Activated CD4-positive, alpha-beta T cell treated with anti-CD3 and anti-CD28 coated beads, Interleukin-2, amount 50 U/mL, for 48 hours (primary cell): ENCODE data around the gene ACOX1.

Experiments
- DNase-seq, 2 experiments: peaks; one replicate each; pipeline ENCODE4 v3.0.0-alpha.2; 2020

The ACOX1 gene

DNA sequence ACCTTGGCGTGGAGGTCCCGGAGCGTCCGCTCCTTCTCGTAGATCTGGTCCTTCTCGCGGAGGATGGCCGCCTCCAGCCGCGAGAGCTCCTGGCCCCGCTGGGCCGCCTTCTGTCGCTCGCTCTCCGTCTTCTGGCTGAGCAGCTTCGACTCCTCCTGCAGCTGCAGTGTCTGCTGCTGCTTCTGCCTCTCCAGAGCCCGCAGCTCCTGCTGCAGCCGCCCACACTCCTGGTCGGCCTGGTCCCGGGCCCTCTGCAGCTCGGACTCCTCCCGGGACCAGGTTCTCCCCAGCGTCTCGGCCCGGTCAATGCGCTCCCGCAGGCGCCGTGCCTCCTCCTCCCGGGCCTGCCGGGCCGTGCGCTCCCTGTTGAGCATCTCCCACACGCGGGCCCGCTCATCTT lies 29.2 kb upstream of the ACOX1 start:
- no peak for DNase-seq

DNA sequence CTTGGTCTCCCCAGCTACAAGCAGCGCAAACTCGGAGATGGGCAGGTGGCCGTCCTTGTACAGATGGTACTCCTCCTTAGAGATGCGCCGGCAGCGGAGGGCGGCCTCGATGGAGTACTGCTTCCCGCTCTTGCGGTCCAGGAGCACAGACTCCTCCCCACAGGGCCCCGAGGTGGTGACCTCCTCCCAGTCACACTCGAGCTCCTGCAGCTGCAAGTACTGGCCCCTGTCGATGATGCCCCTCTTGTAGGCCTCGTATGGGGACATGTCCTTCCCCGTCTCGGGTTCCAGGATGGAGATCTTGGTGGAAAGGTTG lies 28.8 kb upstream of the ACOX1 start:
- no peak for DNase-seq

DNA sequence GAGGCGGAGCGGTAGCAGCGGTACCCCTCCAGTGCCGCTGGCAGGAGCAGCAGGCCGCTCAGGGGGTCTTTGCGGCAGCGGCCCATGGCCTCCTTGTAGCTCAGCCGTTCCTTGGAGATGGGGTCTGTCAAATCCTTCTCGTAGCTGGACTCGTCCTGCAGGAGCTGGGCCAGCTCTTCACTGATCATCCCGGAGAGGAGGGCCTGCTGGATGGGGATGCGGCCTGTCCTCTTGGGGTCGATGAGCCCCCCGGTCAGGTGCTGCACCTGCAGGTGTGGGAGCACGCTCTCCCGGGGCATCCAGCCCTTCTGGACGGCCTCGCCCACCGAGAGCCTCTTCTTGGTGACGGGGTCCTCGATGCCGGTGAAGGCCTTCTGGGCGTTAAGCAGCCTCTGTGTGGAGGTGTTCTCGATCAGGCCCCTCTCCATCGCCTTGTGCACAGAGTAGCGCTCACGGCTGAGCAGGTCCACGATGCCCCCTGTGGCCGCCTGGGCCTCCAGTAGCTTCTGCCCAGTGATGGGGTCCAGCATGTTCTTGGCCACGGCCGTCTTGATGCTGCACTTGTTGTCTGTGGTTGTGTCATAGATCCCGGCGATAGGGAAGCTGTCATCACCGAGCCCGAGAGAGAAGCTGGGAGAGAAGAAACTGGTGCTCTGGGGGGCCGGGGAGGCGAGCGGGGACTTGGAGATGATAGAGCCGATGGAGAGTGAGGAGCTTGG lies 28.3 kb upstream of the ACOX1 start:
- DNase-seq, result no peak

DNA sequence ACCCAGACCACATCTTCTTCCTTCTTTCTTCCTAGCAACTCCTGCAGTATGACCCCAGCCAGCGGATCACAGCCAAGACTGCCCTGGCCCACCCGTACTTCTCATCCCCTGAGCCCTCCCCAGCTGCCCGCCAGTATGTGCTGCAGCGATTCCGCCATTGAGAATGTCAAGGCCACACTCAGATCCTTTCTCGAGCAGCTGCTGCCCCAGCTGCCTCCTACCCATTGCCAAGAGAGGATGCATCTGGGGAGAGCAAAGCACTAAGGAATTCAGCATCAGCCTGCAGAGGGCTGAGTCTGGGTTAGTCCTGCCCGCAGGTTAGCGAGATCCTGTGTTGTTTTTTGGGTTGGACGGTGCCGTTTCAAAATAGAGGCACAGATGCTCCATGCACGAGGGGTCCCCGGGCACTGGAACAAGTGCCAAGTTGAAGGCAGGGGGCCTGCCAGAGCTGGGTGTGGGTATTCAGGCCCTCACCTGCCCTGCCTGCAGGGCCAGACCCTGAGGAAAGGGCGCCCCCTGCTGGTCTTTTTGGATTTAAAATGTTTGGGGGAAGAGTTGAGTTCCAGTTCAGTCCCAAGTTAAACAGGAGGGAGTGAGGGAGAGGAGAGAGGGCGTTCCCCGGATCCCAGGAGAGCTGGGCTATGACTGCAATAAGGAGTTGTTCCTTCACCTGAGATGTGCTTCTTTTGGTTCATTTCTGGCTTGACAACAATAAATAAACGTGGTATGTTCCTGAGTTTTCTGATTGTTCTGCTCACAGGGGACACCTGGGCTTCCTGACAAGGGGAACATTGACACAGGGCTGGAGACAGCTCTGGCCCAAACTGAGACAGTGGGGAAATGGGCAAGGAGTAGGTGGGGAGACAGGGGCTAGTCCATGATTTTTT lies 26.5 kb upstream of the ACOX1 start:
- DNase-seq, result peak; percentile 89 to 92

DNA sequence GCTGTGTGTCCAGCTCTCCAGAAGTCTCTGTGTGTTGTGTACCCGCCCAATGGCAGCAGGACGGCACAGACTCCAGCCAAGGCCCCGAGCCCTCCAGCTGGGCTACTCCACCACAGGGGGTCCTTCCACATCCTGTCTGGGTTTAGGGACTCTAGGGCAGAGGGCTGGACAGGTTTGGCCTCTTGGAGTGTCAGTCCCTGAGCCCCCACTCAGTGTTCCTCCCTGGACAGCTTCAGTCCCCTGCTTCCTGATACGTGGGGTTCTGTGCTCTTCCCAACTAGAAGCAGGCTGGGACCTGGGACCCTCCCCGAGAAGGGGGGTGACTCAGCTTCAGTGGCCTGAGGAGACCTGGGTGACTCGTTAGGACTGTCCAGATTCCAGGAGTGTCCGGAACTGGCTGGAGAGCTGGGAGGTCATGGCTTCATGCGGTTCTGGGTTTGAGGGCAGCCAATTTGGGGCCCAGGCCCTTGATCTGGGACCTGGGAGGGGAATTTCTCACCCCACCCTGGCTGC lies 25.8 kb upstream of the ACOX1 start:
- no peak for DNase-seq

DNA sequence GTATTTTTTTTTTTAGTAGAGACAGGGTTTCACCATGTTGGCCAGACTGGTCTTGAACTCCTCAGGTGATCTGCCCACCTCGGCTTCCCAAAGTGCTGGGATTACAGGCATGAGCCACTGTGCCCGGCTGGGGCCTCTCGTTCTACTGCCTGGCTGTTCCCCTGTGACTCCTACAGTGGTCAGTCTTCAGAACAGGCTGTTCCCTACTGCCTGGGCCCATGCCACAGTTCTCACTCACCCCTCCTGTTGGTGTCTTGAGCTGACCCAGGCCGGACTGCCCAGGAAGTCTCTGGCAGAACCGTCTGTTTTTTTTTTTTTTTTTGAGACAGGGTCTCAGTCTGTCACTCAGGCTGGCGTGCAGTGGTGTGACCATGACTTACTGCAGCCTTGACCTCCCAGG lies 24.9 kb upstream of the ACOX1 start:
- DNase-seq, result no peak

DNA sequence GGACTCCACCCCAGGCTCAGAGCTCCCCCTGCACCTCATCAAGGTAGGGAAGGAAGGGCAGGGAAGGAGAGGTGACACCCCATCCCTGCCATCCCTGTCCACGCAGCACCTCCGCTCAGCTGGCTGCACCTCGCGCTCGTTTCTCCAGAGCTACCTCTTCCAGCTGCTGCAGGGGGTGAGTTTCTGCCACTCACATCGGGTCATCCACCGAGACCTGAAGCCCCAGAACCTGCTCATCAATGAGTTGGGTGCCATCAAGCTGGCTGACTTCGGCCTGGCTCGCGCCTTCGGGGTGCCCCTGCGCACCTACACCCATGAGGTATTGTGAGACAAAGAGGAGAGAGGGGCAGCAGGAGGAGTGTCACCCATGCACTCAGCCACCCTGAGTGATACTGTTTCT lies 23.1 kb upstream of the ACOX1 start:
- no peak for DNase-seq

DNA sequence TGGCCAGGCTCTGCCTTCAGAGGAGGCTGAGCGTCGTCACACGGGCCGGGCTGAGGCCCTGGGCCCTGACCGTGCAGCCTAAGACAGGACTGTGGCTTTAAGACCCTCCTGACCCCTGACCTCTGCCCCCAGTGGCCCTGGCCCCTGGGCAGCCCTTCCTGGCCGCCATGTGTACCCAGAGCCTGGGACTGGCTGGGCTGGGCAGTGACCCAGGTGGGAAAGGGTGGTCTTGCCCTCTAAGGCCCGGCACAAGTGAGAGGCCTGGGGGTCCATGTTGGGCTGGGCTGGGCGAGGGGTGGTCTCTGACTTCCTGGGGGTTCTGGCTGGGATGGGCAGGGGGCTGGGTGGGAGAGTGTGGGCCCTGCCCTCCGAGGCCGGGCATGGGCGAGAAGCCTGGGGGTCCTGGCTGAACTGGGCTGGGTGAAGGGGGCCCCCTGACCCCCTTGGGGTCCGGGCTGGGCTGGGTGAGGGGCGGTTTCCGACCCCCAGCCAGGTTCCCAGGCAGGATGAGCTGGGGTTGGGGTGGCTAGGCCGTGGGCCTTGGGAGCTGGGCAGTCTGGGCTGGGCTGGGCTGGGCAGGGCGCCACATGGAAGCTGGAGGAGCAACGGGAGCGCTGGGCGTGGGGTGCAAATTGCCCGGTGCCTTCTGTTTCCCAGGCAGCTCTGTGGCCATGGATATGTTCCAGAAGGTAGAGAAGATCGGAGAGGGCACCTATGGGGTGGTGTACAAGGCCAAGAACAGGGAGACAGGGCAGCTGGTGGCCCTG lies 22.0 kb upstream of the ACOX1 start, which contains the start of gene CDK3:
Gene CDK3 (plus strand): TSS at position 101 of the 767 bp plus-strand sequence. CDS start 571 bp downstream, at position 672.
- DNase-seq, result no peak

DNA sequence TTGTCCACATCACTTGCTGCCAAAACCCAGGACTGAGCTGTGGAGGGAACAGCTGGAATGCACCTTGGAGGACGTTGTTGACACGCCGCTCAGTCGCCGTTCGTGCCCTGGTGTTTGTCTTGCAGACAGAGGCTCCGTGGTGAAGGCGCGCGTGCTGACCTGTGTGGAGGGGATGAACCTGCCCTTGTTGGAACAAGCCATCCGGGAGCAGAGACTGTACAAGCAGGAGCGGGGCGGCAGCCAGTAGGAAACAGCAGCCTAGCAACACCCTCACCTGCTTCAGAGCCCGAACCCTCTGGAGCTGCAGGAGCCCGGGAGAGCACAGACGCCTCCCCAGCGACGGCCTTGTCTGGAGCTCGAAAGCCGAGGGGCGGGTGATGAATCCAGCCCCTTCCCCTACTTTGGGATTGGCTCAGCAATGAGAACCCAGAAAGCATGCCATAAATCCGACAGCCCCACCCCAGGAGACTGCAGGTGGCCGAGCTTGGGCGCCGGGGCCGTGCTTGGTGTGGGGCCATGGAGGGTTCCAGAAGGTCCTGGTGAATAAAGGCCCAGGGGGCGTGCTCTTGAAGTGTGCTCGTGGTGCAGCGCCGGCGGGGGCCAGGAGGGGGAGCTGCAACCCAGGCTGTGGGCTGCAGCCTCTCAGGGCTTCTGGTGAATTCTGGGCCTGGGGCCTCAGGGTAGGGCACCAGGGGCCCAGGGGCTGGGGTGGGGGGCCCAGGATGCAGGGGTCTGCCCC lies 21.2 kb upstream of the ACOX1 start:
- peak; percentile 74 to 80 for DNase-seq

DNA sequence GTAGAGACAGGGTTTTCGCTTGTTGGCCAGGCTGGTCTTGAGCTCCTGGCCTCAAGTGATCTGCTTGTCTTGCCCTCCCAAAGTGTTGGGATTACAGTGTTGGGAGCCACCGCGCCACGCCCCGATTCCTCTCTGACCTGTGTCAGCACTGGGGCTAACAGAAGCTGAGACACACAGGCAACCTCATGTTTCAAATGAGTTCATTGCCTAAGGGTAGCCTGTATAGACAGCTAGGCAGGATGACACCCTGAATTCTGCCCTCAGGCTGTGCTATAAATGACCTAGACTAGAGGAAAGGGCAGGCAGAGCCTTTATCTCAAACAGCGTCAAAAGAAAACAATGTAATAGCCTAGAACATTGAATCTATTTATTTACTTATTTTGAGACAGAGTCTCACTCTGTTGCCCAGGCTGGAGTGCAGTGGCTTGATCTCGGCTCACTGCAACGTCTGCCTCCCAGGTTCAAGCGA lies 19.4 kb upstream of the ACOX1 start:
- DNase-seq, result no peak

DNA sequence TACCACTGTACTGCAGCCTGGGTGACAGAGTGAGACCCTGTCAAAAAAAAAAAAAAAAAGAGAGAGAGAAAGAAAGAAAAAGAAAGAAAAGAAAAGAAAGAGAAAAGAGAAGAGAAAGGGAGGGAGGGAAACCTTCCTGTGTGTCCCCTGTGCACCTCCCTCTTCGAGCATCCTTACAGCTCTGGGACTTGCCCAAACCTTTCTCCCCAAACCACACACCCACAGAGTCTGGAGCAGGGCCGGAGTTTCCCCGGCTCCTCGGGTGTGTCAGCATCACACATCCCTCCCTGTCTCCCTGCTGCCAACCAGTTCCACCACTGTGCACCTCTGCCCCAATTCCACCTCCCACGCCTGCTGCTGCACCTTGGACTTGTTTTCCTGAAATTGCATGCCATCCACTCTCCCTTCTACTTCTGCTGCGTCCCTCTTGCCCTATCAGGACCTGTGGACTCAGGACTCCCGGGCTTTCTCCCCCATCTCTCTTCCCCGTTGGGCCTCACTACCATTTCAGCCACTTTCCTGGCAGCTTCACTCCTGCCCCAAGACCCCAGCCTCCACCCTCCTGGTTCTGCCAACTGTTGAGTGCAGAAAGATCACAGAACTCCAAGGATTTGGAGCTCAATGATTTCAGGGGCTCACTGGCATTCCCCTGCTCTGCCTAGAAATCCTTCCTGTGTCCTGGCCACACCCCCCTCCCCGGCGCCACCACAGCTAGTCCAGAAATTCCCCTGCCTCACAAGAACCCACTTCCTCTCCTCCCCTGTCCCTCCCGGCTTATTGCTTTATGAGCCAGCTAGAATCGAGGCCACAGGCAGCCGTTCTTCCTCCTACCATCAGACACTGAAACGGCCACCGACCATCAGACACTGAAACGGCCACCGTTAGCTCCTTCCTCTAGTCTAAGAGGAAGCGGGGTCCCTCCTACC lies 18.0 kb upstream of the ACOX1 start:
- peak; percentile 62 to 69 for DNase-seq

DNA sequence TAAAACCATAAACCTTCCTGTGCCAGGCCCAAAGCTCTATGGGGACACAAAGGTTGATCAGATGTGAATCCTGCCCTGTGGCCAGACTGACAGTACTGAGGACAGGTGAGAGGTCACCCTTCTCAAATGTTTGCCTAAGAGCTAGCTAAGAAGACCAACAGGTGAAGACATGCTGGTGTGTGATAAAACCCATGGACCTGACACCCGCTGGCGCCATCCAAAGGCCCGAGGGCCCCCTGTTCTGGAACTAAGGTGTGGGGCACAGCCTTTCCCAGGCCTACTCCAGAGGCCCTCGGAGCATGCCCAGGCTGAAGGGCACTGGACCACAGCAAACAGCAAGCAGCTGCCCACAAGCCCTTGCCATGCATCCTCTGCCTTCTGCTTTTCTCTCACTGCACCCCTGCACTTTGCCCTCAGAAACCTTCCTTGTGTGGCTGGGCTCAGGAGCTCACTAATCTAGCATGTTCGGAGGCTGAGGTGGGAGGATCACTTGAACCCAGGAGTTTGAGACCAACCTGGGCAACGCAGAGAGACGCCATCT lies 16.5 kb upstream of the ACOX1 start:
- no peak for DNase-seq

DNA sequence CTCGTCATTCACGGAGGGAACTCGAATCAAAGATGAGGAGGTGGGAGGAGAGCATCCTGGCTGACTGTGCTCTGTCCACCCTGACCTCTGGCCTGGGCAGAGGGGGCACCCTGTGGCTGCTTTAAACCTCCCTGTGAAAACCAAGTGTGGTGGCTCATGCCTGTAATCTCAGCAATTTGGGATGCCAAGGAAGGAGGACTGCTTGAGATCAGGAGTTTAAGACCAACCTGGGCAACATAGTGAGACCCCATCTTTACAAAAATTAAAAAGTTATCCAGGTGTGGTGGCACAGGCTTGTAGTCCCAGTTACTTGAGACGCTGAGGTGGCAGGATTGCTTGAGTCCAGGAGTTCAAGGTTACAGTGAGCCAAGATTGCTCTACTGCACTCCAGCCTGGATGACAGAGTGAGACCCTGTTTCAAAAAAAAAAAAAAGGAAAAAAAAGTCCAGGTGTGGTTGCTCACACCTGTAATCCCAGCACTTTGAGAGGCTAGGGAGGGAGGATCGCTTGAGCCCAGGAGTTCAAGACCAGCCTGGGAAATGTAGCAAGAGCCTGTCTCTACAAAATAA lies 15.9 kb upstream of the ACOX1 start:
- DNase-seq, result no peak

DNA sequence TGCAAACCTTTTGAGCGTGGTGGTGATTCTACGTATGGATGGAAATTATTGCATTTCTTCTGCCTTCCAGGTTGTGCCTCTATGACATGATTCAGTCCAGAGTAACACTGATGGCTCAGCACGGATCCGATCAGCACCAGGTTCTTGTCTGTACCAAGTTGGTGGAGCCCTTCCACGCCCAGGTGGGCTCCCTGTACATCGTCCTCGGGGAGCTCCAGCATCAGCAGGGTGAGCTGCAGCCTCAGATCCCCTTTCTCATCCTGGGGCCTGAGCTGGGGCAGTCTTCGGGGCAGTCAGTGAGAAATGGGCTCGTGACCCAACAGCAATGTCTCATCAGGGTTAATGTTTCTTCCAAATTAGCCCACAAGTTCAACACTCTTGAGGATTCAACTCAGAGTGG lies 12.4 kb upstream of the ACOX1 start:
- no peak for DNase-seq

DNA sequence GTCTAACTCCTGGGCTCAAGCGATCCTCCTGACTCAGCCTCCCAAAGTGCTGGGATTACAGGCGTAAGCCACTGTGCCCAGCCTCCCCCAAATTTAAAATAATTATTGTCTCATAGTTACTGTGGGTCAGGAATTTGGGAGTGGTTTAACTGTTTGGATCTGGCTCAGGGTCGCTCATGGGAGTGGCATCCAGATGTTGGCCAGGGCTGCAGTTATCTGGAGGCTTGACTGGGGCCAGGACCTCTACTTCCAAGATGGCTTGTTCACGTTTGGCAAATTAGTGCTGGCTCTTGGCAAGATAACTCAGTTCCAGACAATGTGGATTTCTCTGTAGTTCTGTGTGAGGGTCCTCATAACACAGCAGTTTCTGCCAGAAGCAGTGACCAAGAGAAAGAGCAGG lies 8.1 kb upstream of the ACOX1 start:
- no peak for DNase-seq

DNA sequence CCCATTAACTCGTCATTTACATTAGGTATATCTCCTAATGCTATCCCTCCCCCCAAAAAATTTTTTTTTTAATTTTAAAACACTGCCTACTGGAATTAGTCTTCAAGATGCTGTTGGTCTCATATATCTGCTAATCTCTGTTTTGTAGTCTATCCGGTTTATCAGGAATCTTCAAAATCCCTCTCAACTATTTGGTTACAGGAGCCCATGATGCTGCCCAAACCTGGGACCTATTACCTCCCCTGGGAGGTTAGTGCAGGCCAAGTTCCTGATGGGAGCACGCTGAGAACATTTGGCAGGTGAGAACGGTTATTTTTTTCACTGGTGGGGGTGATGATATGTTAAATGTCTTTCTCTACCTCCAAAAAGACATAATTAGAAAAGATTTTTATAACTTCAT lies 7.0 kb upstream of the ACOX1 start:
- no peak for DNase-seq

DNA sequence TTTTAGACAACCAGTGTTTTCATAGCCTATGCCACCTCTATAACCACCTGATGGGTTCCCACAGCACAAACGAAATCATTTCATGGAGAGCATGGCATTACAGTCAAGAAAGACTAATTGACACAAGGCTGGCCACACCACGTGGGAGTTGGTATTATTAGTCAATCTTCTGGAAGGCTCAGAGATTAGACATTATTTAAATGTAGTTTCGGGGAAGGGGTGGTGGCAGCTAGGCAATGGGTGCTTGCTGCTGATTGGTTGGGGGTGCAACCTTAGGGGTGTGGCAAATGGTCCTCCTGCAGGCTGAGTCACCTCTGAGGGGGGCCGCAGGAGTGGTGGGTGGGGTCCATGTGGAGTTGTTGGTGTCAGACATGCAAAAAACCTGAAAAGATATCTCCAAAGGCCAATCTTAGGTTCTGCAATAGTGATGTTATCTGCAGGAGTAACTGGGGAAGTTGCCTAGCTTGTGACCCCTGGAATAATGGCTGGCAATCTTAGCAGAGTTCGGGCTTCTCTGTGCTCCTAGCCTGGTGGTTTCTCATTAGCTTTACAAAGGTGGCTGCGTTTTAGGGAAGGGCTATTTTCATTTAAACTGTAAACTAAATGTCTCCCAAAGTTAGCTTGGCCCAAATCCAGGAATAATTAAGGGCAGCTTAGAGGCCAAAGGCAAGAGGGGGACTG lies 4.7 kb upstream of the ACOX1 start:
- DNase-seq, result no peak

DNA sequence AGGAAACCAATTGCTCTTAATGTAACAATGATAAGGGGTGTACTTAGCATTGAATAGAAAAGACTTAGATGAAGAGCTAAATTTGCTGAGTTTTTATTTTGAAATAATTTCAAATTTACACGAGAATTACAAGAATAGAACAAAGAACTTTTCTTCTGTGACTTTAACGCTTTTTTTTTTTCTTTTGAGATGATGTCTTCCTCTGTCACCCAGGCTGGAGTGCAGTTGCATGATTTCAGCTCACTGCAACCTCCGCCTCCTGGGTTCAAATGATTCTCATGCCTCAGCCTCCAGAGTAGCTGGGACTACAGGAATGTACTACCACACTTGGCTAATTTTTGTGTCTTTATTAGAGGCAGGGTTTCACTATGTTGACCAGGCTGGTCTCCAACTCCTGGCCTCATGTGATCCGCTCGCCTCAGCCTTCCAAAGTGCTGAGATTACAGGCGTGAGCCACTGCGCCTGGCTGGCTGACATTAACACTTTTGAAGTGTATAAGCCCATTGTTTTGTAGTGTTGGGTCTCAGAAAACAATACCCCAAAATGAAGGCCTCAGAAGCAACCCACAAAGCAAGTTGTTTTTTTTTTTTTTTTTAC lies 2.2 kb upstream of the ACOX1 start:
- DNase-seq, result no peak

DNA sequence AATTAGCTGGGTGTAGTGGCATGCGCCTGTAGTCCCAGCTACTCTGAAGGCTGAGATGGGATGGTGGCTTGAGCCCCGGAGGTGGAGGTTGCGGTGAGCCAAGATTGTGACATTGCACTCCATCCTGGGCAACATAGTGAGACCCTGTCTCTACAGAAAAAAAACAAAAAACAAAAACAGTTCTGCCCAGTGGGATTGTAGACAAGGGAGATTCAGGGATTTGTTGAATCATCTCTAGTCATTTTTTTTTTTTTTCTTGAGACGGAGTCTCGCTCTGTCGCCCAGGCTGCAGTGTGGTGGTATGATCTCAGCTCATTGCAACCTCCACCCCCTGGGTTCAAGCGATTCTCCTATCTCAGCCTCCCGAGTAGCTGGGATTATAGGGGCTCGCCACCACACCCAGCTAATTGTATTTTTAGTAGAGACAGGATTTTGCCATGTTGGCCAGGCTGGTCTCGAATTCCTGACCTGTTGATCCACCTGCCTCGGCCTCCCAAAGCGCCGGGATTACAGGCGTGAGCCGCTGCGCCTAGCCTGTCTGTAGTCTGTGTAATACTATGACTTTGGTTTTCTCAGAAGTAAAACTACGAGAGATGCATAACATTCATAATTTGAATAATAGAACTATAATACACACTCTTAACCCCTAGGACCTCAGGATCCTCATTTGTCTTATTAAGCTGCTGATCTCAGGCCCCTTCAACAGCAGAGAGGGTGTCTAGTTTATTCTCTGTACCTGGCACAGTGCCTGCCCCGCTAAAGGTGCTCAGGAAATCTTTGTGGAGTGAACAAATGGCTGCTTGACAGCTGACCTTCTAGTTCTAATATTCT lies 1.4 kb upstream of the ACOX1 start:
- no peak for DNase-seq
